Naive thymus-derived CD4-positive, alpha-beta T cell (primary cell): ENCODE data around the gene COPZ1. TPM values are rescaled to one million over a fixed set of nuclear protein-coding genes. Genes with fewer than 3 reads are reported as not detected.

Source experiments
- ATAC-seq: fragments of 150-1000 bp; cut with Tn5 transposase; 2 replicates; pipeline ENCODE4 v1.10.0; 2021; ENCODE audit warnings: mild to moderate bottlenecking, moderate library complexity
- CTCF ChIA-PET: fragments of 350-600 bp; sonication (Branson Sonifier 250); formaldehyde crosslinking; loops from one replicate; lab custom pipeline; 2021; ENCODE audit warnings: antibody characterized with exemption; lab: Charles Lee
- POLR2A ChIA-PET: fragments of 350-600 bp; sonication (Branson Sonifier 250); formaldehyde crosslinking; loops from one replicate; lab custom pipeline; 2021; ENCODE audit warnings: antibody characterized with exemption, inconsistent platforms; lab: Charles Lee
- DNase-seq, 9 donors: peaks; one replicate each; pipeline versions ENCODE4 v3.0.0 to v3.0.0-alpha.2; 2020 to 2022; ENCODE audit warnings: mixed read lengths in 1 of 9
- H3K27ac ChIP-seq: one replicate; pipeline ENCODE4 v1.7.0; 2013; ENCODE audit warnings: mild to moderate bottlenecking, low read depth, low read length, moderate library complexity
- H3K27me3 ChIP-seq, 2 donors: one replicate each; pipeline ENCODE4 v1.7.0; 2013; ENCODE audit warnings: low read length in 2 of 2, mild to moderate bottlenecking in 2 of 2, moderate library complexity in 2 of 2; ENCODE audit not compliant: control insufficient read depth in 2 of 2, insufficient read depth in 2 of 2
- H3K36me3 ChIP-seq, 3 experiments: 1 replicate in 2 of 3; 2 replicates in 1 of 3; pipeline ENCODE4 v1.7.0; 2013; ENCODE audit warnings: low read length in 3 of 3, mild to moderate bottlenecking in 3 of 3, moderate library complexity in 1 of 3; ENCODE audit not compliant: insufficient read depth in 3 of 3, control insufficient read depth in 2 of 3
- H3K4me1 ChIP-seq, 2 donors: one replicate each; pipeline ENCODE4 v1.7.0; 2013; ENCODE audit warnings: low read length in 2 of 2, mild to moderate bottlenecking in 2 of 2, moderate library complexity in 1 of 2; ENCODE audit not compliant: control insufficient read depth in 2 of 2, insufficient read depth in 2 of 2
- H3K4me3 ChIP-seq: 2 replicates; pipeline ENCODE4 v1.7.0; 2013; ENCODE audit warnings: mild to moderate bottlenecking, low read length
- H3K9me3 ChIP-seq, 3 experiments: 1 replicate in 2 of 3; 2 replicates in 1 of 3; pipeline ENCODE4 v1.7.0; 2013; ENCODE audit warnings: low read length in 3 of 3; ENCODE audit not compliant: control insufficient read depth in 2 of 3
- H3K27ac Mint-ChIP-seq, 9 donors: one replicate each; pipeline ENCODE4 v1.8.0; 2020 to 2022; ENCODE audit warnings: mixed read lengths in 9 of 9, mild to moderate bottlenecking in 8 of 9, moderate library complexity in 5 of 9, inconsistent platforms in 2 of 9
- H3K27me3 Mint-ChIP-seq, 5 donors: one replicate each; pipeline ENCODE4 v1.8.0; 2021 to 2022; ENCODE audit warnings: mixed read lengths in 5 of 5, mild to moderate bottlenecking in 1 of 5
- H3K36me3 Mint-ChIP-seq, 5 donors: one replicate each; pipeline ENCODE4 v1.8.0; 2020 to 2022; ENCODE audit warnings: mixed read lengths in 5 of 5, mild to moderate bottlenecking in 3 of 5, inconsistent platforms in 1 of 5
- H3K4me1 Mint-ChIP-seq, 7 donors: one replicate each; pipeline ENCODE4 v1.8.0; 2020 to 2022; ENCODE audit warnings: mixed read lengths in 7 of 7, mild to moderate bottlenecking in 3 of 7, inconsistent platforms in 1 of 7
- H3K4me3 Mint-ChIP-seq, 10 donors: one replicate each; pipeline ENCODE4 v1.8.0; 2020 to 2022; ENCODE audit warnings: mild to moderate bottlenecking in 10 of 10, mixed read lengths in 10 of 10, moderate library complexity in 6 of 10, inconsistent platforms in 2 of 10
- H3K9me3 Mint-ChIP-seq, 11 donors: one replicate each; pipeline ENCODE4 v1.8.0; 2020 to 2022; ENCODE audit warnings: mixed read lengths in 11 of 11, mild to moderate bottlenecking in 4 of 11, inconsistent platforms in 1 of 11, moderate library complexity in 1 of 11
- intact Hi-C, 2 donors: fragments of 100-400 bp; cut with micrococcal nuclease; formaldehyde crosslinking; loops; one replicate each; pipeline ENCODE4 v1.15.1; 2023
- microRNA-seq: library from miRNA; unstranded; fragments of <30 nt; microRNA quantifications from one replicate; pipeline ENCODE4 v1.2.0, GENCODE V29; 2022; ENCODE audit warnings: borderline microRNAs expressed
- polyA plus RNA-seq, 2 donors: library from polyadenylated mRNA; unstranded; fragments of 300-500 nt; fragmentation: Illumina TruSeq; gene quantifications; one replicate each; pipeline ENCODE4 v1.2.3, GENCODE V29; 2021
- total RNA-seq, 6 experiments: library from RNA in 5 of 6; stranded (reverse) in 5 of 6; gene quantifications; 1 replicate in 5 of 6; 2 replicates in 1 of 6; pipeline ENCODE4 v1.2.3 and lab custom pipeline; 2021 to 2026

Gene COPZ1
- total and polyA plus RNA-seq, 7 experiments from 2014 or later, result 47.5 to 171 (median 83.1) TPM

- H3K4me3 Mint-ChIP-seq, result no peak overlapping the region
- Histone ChIP-seq H3K27ac (no peak overlapping the region), H3K4me1 (no peaks in the 10 kb centered on the region), H3K36me3 (peaks cover 53 to 95% (median 55%) of the 10 kb centered on the region in 3 experiments), H3K4me3 (no peak overlapping the region), H3K27me3 (no peaks in the 10 kb centered on the region), H3K9me3 (no peaks in the 10 kb centered on the region)
- ATAC-seq, result peak; percentile 96
- H3K27me3 Mint-ChIP-seq, result no peaks in the 10 kb centered on the region
- DNase-seq, result peak; percentile 76 to 94 (median 84)
- H3K4me1 Mint-ChIP-seq, result peaks cover 13 to 31% (median 16%) of the 10 kb centered on the region in 7 donors
- ChIA-PET POLR2A (interaction anchor here (0.8 to 7.7 kb wide), 13 partner anchors 9 to 105 kb away, joined by 3 to 71 read pairs (median 5); partner anchors contain the start of genes ITGA5 and NCKAP1L), CTCF (interaction anchor here (0.5 to 12.0 kb wide), 24 partner anchors 10 to 1459 kb away, joined by 3 to 452 read pairs (median 4); partner anchors contain the start of genes GTSF1, ITGA5, NCKAP1L and ZNF385A)
- intact Hi-C loops, result loop anchor here (1.0 kb wide), 3 partner anchors 14 to 99 kb away; no protein-coding TSS in a partner anchor
- no peaks in the 10 kb centered on the region for H3K9me3 Mint-ChIP-seq
- H3K27ac Mint-ChIP-seq, result peak overlapping the region in 7 of 9 donors; percentile 5 to 74 (median 52)
- H3K36me3 Mint-ChIP-seq, result peaks cover 9 to 72% (median 28%) of the 10 kb centered on the region in 5 donors
Observed at GRCh38 chr12:54398995-54399793, 74.3 kb downstream of the COPZ1 start.

GRCh38 chr12:54401119-54401518 lies 76.2 kb downstream of the COPZ1 start:
- no peaks in the 10 kb centered on the region for H3K9me3 Mint-ChIP-seq
- H3K4me3 Mint-ChIP-seq, result no peak overlapping the region
- Histone ChIP-seq H3K9me3 (no peaks in the 10 kb centered on the region), H3K4me3 (no peak overlapping the region), H3K27ac (peak overlapping the region; percentile 3), H3K27me3 (no peaks in the 10 kb centered on the region), H3K4me1 (peaks cover 8 to 12% of the 10 kb centered on the region in 2 donors), H3K36me3 (peaks cover 51 to 99% (median 53%) of the 10 kb centered on the region in 3 experiments)
- peak overlapping the region in 7 of 9 donors; percentile 33 to 73 (median 60) for H3K27ac Mint-ChIP-seq
- ATAC-seq, result no peak
- CTCF ChIA-PET, result interaction anchor here (2.2 to 12.0 kb wide), 5 partner anchors 8 to 41 kb away, joined by 6 to 452 read pairs (median 143); partner anchors contain the start of gene ITGA5
- H3K36me3 Mint-ChIP-seq, result peaks cover 9 to 66% (median 35%) of the 10 kb centered on the region in 5 donors
- DNase-seq, result no peak
- intact Hi-C loops, result no loop called here
- H3K27me3 Mint-ChIP-seq, result no peaks in the 10 kb centered on the region
- POLR2A ChIA-PET, result interaction anchor here (1.0 to 7.7 kb wide), 5 partner anchors 14 to 38 kb away, joined by 3 to 71 read pairs (median 16); partner anchors contain the start of gene ITGA5
- peaks cover 16 to 32% (median 24%) of the 10 kb centered on the region in 7 donors for H3K4me1 Mint-ChIP-seq

Small RNA genes lying within 50 kb of the gene (microRNA-seq; reads per million reads assigned to microRNA genes)
- gene MIR148B, result 86.6 reads per million, percentile 53 among the genes with 10 or more reads in this experiment

Other genes with a start within 250 kb of the COPZ1 start
- gene SMUG1, start 136.1 kb upstream of the COPZ1 start, total RNA-seq, result 10 to 100 TPM in 4 of 5 experiments, 1 to 10 TPM in 1; 9.4 to 29.9 (median 22.2) TPM
- gene SMUG1, start 136.1 kb upstream of the COPZ1 start, polyA plus RNA-seq, result 10 to 100 TPM; 20.6 to 25.0 TPM
- gene CBX5, start 45.0 kb upstream of the COPZ1 start, total RNA-seq, result 100 to 1,000 TPM in 1 of 5 experiments, 10 to 100 TPM in 4; 40.3 to 133 (median 77.2) TPM
- gene CBX5, start 45.0 kb upstream of the COPZ1 start, polyA plus RNA-seq, result 10 to 100 TPM; 28.2 to 34.5 TPM
- gene HNRNPA1, start 44.4 kb upstream of the COPZ1 start, total RNA-seq, result 1,000 to 10,000 TPM; 1,019 to 1,660 (median 1,193) TPM
- 1,000 to 10,000 TPM in 1 of 2 donors, 100 to 1,000 TPM in 1; 933 to 1,045 TPM for gene HNRNPA1, start 44.4 kb upstream of the COPZ1 start, polyA plus RNA-seq
- 10 to 100 TPM in 1 of 5 experiments, 1 to 10 TPM in 1, not detected in 3; 2.0 to 23.3 TPM for gene NFE2, start 24.1 kb upstream of the COPZ1 start, total RNA-seq
- gene NFE2, start 24.1 kb upstream of the COPZ1 start, polyA plus RNA-seq, result under 1 TPM in 1 of 2 donors, not detected in 1; 0.61 TPM
- 10 to 100 TPM in 1 of 5 experiments, 1 to 10 TPM in 2, not detected in 2; 1.2 to 13.1 (median 3.9) TPM for gene GPR84, start 39.4 kb downstream of the COPZ1 start, total RNA-seq
- not detected for gene GPR84, start 39.4 kb downstream of the COPZ1 start, polyA plus RNA-seq
- 10 to 100 TPM in 1 of 5 experiments, 1 to 10 TPM in 4; 1.3 to 69.9 (median 1.4) TPM for gene ZNF385A, start 59.6 kb downstream of the COPZ1 start, total RNA-seq
- gene ZNF385A, start 59.6 kb downstream of the COPZ1 start, polyA plus RNA-seq, result under 1 TPM; 0.39 to 0.78 TPM
- 100 to 1,000 TPM in 4 of 5 experiments, 10 to 100 TPM in 1; 73.9 to 169 (median 145) TPM for gene ITGA5, start 94.1 kb downstream of the COPZ1 start, total RNA-seq
- 10 to 100 TPM; 26.5 to 82.4 TPM for gene ITGA5, start 94.1 kb downstream of the COPZ1 start, polyA plus RNA-seq
- 1 to 10 TPM; 1.9 to 9.5 (median 2.5) TPM for gene GTSF1, start 148.5 kb downstream of the COPZ1 start, total RNA-seq
- 10 to 100 TPM; 13.5 to 15.1 TPM for gene GTSF1, start 148.5 kb downstream of the COPZ1 start, polyA plus RNA-seq
- 100 to 1,000 TPM; 111 to 184 (median 128) TPM for gene NCKAP1L, start 172.6 kb downstream of the COPZ1 start, total RNA-seq
- 10 to 100 TPM; 71.2 to 93.2 TPM for gene NCKAP1L, start 172.6 kb downstream of the COPZ1 start, polyA plus RNA-seq
- 10 to 100 TPM in 2 of 5 experiments, 1 to 10 TPM in 3; 3.3 to 22.3 (median 9.4) TPM for gene PDE1B, start 224.5 kb downstream of the COPZ1 start, total RNA-seq
- 1 to 10 TPM in 1 of 2 donors, under 1 TPM in 1; 0.18 to 5.7 TPM for gene PDE1B, start 224.5 kb downstream of the COPZ1 start, polyA plus RNA-seq